DMS153 (cell line): ENCODE results near the gene CIITA.

Source experiments
- DNase-seq: peaks from one replicate; lab custom pipeline; 2025; lab: John Stamatoyannopoulos, UW

The CIITA gene

DNA sequence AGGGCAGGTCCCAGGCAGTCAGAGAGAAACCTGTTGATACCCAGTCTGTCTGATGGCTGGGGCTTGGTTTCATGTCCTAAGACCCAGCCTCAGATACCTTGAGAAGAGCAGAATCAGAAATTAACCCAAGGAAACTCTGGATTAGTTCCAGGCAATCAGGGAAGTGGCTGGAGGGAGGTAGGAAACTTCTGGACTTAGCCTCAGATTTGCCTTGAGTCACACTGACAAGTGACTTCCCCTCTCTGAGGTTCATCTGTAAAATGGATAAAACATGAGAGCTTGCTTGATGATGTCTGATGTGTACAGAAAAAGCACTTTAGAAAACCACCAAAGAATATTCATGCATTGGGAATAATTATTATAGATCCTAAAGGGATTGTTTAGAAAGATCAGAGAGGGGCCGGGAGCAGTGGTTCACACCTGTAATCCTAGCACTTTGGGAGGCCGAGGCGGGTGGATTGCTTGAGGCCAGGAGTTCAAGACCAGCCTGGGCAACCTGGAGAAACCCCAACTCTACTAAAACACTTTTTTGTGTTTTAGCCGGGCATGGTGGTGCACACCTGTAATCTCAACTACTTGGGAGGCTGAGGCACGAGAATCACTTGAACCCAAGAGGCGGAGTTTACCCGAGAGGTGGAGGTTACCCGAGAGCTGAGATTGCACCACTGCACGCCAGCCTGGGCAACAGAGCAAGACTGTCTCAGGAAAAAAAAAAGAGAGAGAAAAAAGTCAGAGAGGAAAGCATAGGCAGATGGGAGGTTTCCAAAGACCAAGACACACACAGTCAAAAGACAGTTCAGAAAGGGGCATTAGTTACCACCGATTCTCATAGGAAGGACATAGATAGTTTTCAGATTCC, 3.8 kb downstream of the CIITA start:
- DNase-seq, result no peak

- no peak for DNase-seq
Observed at GRCh38 chr16:10881479-10882030, 4.6 kb downstream of the CIITA start.

GRCh38 chr16:10883004-10883403, 6.0 kb downstream of the CIITA start:
- DNase-seq, result no peak

GRCh38 chr16:10885246-10885645, 8.2 kb downstream of the CIITA start:
- DNase-seq, result no peak

DNA sequence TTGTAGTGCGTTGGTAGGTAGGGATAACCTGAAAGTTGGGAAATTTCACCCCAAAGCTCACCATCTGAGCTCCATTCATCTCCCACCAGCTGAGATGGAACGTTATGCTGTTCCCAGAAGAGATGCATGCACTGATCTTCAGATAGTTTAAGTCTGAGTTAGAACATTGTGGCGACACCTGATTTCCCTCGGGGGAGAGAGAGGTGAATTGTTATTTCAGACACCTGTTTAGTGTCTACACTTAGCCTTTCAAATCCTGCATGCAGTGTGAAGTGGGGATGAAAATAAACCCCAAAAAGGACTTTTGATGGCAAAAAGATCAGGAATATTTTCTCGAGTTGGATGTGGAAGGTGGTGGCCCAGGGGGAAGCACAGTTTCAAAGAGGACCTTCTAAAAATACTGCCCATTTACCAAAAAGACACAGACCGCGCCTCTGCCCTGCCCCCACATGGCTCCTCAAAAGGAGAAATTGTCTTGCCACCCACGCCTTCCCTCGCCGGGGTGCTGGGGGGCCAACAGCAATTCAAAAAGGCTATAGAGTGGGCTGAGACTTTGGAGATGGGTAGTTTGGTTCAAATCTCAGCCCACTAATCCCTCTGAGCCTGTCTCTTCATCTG, 11.4 kb downstream of the CIITA start:
- no peak for DNase-seq

DNA sequence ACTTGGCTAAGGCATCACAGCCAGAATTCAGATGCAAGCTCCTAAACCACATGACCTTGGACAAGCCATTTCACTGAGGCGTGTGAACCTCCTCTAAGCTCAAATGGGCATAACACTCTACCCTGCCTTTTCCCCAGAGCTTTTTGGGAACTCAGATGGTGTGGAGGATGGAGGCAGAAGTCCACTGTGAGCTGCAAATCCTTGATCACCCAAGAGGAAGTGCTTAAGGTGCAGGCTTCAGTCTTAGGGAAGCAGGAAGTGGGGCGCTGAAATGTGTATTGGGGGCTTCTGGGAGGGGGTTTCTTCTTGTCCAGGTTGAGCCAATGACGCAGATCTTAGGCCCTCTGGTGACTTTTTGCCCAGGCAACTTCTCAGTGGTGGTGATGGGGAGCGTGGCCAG, 12.9 kb downstream of the CIITA start:
- DNase-seq, result no peak

DNA sequence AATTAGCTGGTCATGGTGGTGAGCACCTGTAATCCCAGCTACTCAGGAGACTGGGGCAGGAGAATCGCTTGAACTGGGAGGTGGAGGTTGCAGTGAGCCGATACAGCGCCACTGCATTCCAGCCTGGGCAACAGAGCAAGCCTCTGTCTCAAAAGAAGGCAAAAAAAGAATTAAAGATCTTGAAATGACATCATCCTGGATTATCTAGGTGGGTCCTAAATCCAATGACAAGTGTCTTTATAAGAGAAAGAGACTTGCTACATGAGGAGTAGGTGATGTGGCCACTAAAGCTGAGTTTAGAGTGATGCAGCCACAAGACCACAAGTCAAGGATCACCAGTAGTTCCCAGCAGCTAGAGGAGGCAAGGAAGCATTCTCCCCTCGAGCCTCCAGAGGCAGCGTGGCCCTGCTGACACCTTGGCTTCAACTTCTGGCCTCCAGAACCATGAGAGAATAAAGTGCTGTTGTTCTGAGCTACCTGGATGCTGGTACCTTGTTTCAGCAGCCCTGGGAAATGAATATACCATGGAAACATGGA, 15.8 kb downstream of the CIITA start:
- DNase-seq, result no peak

DNA sequence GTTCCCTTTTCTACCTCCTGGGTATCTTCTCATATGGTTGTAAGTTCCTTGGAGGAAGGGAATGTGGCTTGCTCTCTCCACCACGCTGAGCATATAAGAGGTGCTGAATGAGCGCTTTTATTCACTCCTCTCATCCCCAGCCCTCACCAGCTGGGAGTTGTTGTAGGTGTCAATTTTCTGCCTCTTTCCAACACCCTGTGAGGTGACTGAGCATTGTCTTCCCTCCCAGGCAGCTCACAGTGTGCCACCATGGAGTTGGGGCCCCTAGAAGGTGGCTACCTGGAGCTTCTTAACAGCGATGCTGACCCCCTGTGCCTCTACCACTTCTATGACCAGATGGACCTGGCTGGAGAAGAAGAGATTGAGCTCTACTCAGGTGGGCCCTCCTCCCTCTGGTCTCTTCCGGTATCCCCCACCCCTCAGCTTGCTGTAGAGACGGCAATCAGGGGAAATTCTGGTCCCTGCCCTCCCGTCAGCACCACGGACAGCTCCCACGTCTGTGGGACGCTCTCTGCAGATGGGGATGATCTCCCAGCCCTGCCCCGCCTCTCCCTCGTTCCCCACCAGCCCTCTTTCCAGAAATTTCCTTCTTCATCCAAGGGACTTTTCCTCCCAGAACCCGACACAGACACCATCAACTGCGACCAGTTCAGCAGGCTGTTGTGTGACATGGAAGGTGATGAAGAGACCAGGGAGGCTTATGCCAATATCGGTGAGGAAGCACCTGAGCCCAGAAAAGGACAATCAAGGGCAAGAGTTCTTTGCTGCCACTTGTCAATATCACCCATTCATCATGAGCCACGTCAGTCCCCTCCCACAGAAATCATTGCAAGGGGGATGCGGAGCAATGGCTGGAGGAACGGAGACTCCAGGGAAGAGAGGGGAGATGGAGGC, 18.3 kb downstream of the CIITA start:
- DNase-seq, result no peak

GRCh38 chr16:10896165-10896564, 19.2 kb downstream of the CIITA start:
- no peak for DNase-seq

DNA sequence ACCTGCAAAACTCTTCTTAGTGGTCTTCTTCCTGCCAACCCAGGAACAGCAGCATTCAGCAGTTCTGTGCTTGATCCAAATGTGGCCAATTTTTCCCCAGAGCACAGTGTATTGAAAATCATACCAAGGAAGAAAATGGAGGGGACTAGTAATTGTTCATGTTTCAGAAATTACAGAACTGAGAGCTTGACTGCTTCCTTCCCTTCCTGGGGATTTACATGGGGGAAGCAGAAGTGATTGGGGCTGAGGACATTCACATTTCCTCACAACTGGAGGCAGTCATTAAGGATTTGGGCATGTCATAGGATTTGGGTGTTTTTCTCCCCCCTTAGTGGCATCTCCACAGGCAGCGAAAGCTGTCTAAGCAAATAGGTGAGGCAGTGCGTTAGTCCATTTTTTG, 19.7 kb downstream of the CIITA start:
- DNase-seq, result no peak

- no peak for DNase-seq
Observed at GRCh38 chr16:10897134-10897533, 20.1 kb downstream of the CIITA start.

DNA sequence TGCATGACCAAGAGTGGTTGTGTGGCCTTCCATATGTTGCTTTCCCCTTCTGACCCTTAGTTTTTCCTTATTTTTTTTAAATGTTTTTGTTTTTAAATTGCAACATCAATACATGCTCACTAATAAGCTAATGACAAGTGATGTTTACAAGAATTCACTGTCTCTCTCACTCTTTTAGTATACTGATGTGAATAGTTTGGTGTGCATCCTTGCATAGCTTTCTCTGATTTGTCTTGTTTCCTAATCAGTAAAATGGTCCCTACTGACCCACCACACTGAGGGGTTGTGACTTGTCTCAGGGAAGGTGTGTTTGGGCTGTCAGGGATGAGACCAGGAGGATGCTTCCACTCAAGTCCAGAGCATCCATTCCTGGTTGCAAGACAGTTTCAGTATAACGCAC, 26.0 kb downstream of the CIITA start:
- no peak for DNase-seq

DNA sequence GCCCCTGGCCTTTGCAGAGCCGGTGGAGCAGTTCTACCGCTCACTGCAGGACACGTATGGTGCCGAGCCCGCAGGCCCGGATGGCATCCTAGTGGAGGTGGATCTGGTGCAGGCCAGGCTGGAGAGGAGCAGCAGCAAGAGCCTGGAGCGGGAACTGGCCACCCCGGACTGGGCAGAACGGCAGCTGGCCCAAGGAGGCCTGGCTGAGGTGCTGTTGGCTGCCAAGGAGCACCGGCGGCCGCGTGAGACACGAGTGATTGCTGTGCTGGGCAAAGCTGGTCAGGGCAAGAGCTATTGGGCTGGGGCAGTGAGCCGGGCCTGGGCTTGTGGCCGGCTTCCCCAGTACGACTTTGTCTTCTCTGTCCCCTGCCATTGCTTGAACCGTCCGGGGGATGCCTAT, 29.5 kb downstream of the CIITA start:
- no peak for DNase-seq

- DNase-seq, result no peak
Observed at GRCh38 chr16:10906914-10907756, 30.1 kb downstream of the CIITA start.

GRCh38 chr16:10907757-10908045, 30.7 kb downstream of the CIITA start:
- no peak for DNase-seq

GRCh38 chr16:10911267-10911666, 34.3 kb downstream of the CIITA start:
- DNase-seq, result no peak

DNA sequence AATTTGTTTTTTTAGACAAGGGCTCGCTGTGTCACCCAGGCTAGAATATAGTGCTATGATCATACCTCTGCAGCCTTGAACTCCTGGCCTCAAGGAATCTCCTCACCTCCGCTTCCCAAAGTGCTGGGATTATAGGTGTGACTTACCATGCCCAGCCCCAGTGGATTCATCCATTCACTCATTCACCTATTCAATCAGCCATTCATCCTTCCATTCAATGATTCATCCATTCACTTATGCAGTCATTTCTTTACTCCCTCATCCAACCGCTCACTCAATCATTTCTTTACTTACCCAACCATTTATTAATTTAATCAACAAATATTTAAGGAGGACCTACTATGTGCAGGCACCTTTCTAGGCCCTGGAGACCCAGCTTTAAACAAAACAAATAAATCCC, 39.5 kb downstream of the CIITA start:
- no peak for DNase-seq

- DNase-seq, result peak; percentile 63
Observed at GRCh38 chr16:10918294-10919002, 41.4 kb downstream of the CIITA start.

- DNase-seq, result no peak
Observed at GRCh38 chr16:10919003-10919351, 42.0 kb downstream of the CIITA start.

GRCh38 chr16:10920726-10921427, 43.9 kb downstream of the CIITA start:
- DNase-seq, result no peak
